ENCODE measurements around the gene NFE2L3.
"Not testable (repeated sequence)": the region's sequence is repeated elsewhere in the genome, so short reads cannot be mapped to it uniquely, and the experiment has no call there.

The NFE2L3 gene, protein sequence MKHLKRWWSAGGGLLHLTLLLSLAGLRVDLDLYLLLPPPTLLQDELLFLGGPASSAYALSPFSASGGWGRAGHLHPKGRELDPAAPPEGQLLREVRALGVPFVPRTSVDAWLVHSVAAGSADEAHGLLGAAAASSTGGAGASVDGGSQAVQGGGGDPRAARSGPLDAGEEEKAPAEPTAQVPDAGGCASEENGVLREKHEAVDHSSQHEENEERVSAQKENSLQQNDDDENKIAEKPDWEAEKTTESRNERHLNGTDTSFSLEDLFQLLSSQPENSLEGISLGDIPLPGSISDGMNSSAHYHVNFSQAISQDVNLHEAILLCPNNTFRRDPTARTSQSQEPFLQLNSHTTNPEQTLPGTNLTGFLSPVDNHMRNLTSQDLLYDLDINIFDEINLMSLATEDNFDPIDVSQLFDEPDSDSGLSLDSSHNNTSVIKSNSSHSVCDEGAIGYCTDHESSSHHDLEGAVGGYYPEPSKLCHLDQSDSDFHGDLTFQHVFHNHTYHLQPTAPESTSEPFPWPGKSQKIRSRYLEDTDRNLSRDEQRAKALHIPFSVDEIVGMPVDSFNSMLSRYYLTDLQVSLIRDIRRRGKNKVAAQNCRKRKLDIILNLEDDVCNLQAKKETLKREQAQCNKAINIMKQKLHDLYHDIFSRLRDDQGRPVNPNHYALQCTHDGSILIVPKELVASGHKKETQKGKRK

GRCh38 chr7:26151953-26152781 is at the start of gene NFE2L3:
TSS of gene NFE2L3 (plus strand) at chr7:26152198. CDS start at chr7:26152499, 301 bp downstream.
- DNase-seq (ENCODE audit: low read depth, low spot score) = peak; percentile 92

- DNase-seq (ENCODE audit: low read depth, low spot score) = no peak
These were observed 48.4 kb upstream of the NFE2L3 start for GRCh38 chr7:26103596-26103995.

GRCh38 chr7:26105236-26105635 is 46.8 kb upstream of the NFE2L3 start:
- DNase-seq (ENCODE audit: low read depth, low spot score) = no peak

DNA sequence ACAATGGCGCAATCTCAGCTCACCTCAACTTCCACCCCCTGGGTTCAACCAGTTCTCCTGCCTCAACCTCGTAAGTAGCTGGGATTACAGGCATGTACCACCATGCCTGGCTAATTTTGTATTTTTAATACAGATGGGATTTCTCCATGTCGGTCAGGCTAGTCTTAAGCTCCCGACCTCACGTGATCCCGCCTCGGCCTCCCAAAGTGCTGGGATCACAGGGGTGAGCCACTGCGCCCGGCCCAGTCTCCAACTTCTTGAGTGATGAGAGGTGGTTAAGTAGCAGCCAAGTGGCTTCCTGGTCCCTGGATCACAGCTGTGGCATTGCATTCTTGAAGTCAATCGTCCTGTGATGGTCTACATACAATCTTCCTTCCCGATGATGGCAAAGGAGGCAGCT is 46.1 kb upstream of the NFE2L3 start:
- no peak for DNase-seq (ENCODE audit: low read depth, low spot score)

GRCh38 chr7:26112203-26112740 is 39.7 kb upstream of the NFE2L3 start:
- no peak for DNase-seq (ENCODE audit: low read depth, low spot score)

- no peak for DNase-seq (ENCODE audit: low read depth, low spot score)
These were observed 36.3 kb upstream of the NFE2L3 start for GRCh38 chr7:26115650-26116049.

DNA sequence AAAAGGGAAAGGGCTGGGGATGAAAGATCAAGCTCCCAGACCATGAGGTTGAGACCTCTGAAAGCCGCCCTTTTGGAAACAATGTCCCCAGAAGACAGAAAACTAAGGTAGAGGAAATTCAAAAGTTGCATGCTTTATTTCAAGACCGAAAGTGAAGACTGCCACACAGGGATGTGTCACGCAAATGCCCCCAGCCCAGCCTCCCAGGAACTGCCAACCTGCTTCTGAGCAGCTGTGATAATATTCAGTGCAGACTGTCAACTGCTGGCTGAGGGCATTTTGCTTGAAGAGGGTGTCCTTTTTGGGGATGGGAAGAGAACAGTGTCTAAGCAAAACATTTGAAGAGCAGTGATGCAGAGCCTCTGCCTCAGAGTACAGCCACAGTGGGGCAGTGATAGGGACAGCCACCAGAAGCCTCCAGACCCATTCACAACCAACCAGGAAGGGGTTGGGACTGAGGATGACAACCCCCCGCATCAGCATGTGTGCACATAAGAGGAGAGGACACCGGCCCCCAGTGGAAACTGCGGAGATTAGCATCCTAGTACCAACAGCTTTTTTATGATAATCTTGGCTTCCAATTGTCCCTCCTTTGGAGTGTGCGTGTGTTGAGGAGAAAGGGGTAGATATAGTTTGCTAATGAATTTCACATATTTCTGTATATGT is 34.7 kb upstream of the NFE2L3 start:
- DNase-seq (ENCODE audit: low read depth, low spot score) = no peak

DNA sequence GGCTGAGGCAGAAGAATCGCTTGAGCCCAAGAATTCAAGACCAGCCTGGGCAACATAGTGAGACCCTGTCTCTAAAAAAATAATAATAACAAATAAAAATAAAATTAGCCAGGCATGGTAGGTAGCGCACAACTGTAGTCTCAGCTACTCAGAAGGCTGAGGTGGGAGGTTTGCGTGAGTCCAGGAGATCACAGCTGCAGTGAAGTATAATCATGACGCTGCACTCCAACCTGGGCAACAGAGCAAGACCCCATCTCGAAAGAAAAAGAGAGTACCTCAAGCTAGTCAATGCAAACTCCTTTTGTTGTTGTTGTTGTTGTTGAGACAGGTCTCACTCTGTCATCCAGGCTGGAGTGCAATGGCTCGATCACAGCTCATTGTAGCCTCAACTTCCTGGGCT is 34.0 kb upstream of the NFE2L3 start:
- no peak for DNase-seq (ENCODE audit: low read depth, low spot score)

DNA sequence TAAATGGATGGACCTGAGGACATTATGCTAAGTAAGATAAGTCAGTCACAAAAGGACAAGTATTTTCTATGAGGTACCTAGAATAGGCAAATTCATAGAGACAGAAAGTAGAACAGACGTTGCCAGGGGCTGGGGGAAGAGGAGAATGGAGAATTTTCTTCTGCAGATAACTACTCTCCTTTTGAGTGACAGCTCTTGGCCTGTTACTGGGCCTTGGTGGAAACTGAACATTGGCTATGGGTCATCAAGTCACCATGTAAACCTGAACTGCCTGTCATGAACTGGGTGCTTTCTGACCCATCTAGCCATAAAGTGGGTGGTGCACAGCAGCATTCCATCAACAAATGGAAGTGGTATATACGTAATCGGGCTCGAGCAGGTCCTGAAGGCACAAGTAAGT is 29.3 kb upstream of the NFE2L3 start:
- no peak for DNase-seq (ENCODE audit: low read depth, low spot score)

GRCh38 chr7:26124775-26125174 is 27.2 kb upstream of the NFE2L3 start:
- DNase-seq (ENCODE audit: low read depth, low spot score) = not testable (repeated sequence)

- DNase-seq (ENCODE audit: low read depth, low spot score) = no peak
These were observed 24.6 kb upstream of the NFE2L3 start for GRCh38 chr7:26127411-26127810.

GRCh38 chr7:26131056-26131589 is 20.9 kb upstream of the NFE2L3 start:
- DNase-seq (ENCODE audit: low read depth, low spot score) = no peak

DNA sequence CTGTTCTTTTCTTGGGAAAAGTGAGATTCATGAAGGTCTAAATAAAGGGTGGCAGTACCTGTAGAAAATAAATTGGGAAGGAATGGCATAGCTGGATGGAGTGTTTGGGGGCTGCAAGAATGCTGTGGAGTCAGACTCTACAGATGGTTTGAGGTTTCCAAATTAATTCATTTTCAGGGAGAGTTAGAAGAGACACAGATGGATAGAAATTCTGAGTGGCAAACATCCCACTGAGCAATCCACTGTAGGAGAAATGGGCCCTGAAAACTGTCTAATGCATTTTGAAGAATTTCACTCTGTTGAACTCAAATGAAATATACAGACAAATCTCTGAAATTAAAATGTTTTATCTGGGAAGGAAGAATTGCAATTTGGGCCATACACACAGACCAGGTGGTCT is 16.9 kb upstream of the NFE2L3 start:
- DNase-seq (ENCODE audit: low read depth, low spot score) = no peak

DNA sequence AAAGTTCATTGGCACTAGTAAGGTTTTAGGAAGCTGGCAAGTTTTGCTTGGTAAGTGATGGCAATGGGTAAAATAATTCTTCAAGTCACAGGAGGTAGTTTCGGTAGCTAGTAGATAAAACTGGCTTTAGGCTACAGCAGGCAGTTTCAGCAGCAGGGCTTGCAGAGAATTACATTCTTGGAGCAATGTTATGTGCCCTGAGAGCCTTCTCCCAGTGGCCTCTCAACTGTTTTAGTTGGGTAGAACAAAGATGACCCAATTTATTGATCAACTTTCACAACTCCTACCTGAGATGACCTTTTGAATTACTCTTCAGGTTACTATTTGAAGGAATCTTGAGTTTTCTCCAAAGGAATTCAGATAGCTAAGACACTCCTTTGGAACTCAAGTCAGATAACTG is 16.4 kb upstream of the NFE2L3 start:
- no peak for DNase-seq (ENCODE audit: low read depth, low spot score)

DNA sequence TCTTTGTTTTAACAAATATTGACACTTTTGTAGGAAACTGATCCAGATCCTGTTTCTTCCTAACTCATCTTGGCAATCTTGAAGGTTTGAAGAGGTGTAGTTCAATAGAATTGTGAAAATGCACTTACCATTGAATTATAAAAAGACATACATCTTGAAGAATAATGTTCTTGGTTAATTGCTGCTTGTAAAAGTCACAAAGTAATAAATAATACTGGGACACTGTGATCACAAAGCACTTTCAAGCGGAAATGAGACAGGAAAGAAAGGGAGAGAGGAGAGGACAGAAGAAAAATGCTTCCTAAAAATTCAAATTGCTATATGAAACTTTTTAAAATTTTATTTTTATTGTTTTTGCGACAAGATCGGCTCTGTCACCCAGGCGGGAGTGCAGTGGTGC is 15.2 kb upstream of the NFE2L3 start:
- no peak for DNase-seq (ENCODE audit: low read depth, low spot score)

- no peak for DNase-seq (ENCODE audit: low read depth, low spot score)
These were observed 11.6 kb upstream of the NFE2L3 start for GRCh38 chr7:26140380-26140779.

DNA sequence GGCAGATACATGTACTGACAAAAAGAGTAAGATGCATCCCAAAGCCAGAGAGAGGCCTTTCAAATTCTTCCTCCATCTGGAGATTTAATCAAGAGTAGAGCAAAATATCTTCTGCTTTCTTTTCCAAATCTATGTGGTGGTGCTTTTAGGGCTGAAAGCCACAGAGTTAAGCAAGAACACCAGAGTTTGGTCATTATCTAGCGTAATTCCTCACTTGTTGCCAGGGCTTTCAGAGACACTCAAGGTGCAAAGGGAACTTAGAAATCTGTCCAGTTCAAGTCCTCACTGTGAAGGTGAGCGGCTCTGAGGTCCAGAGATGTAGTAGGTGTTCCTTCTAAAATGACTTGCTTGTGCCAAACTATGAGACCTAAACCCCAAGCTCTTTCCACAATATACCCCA is 10.9 kb upstream of the NFE2L3 start:
- DNase-seq (ENCODE audit: low read depth, low spot score) = no peak

DNA sequence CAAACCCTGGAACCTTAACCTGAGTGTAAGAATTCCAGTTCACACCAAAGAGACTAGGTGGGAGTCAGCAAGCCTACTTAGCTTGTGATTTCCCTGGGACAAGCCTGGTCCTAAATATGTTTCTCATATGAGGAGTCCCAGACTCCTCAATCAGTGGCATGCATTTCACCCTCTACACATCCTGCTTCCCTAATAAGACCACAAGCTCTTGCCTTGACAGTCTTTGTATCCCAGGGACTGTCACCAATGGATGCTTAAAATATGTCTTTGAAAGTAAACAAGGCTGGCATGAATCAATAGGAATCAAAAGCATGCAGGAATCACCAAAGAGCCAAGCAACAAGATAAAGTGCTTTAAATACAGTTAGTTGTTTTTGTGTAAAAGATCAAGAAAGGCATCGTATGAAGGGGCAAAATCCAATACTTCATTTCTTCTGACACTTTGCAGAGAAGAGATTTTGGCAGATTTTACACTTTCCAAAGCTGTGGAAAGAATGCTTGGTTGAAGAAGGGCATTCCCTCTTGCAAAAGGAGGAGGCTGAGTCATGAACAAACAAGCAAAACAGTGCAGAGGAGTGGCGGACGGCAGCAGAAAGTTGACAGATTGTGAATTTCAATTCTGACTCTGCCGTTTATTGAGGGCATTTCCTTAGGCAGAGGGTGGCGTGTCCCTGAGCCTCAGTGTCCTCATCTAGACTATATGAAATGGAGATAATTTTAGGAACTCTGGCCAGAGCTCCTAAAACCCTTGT is 8.5 kb upstream of the NFE2L3 start:
- peak; percentile 66 for DNase-seq (ENCODE audit: low read depth, low spot score)

- no peak for DNase-seq (ENCODE audit: low read depth, low spot score)
These were observed 7.6 kb upstream of the NFE2L3 start for GRCh38 chr7:26144184-26145080.

Data from astrocyte of the hippocampus (primary cell).